HepG2 (cell line): Measurements from ENCODE around the gene BCAN. TPM values are rescaled to one million over a fixed set of nuclear protein-coding genes. Genes with fewer than 3 reads are reported as not detected.

ENCODE experiments used
- ATAC-seq: fragments of 200-7000 bp; cut with Tn5 transposase; 3 replicates; pipeline ENCODE4 v1.9.1; 2020; ENCODE audit warnings: mild to moderate bottlenecking, moderate library complexity
- BruUV-seq: library from RNA; stranded (reverse); fragments of 400-500 nt; replicated peaks from 2 replicates; lab custom pipeline; 2021; lab: Mats Ljungman, UMichigan
- CTCF ChIA-PET: fragments of 300-600 bp; formaldehyde crosslinking; extraction: SDS; loops from one replicate; lab custom pipeline; 2021; ENCODE audit warnings: low total read pairs, inconsistent platforms, low intra/inter-chr PET ratio; lab: Yijun Ruan, JAX
- POLR2A ChIA-PET: fragments of 350-600 bp; sonication (Branson Sonifier 250); formaldehyde crosslinking; loops from one replicate; lab custom pipeline; 2020; ENCODE audit warnings: antibody characterized with exemption, inconsistent platforms; lab: Yijun Ruan, JAX
- DNase-seq: peaks from one replicate; pipeline ENCODE4 v3.0.0-alpha.2; 2015; ENCODE audit warnings: low spot score
- FAIRE-seq: peaks from 3 replicates; lab custom pipeline; 2011; peaks lifted over from hg19 to GRCh38; lab: Jason Lieb, UNC
- H2AFZ ChIP-seq: one replicate; pipeline ENCODE4 v1.6.1; 2011; ENCODE audit warnings: low read length, inconsistent platforms
- H3K27ac ChIP-seq: fragments of 300-600 bp; 3 replicates; pipeline ENCODE4 v1.8.0; 2011; ENCODE audit warnings: mixed run types, mild to moderate bottlenecking, mixed read lengths, low read length, inconsistent platforms; ENCODE audit not compliant: insufficient read depth; ENCODE audit errors: extremely low read length
- H3K27me3 ChIP-seq, 2 experiments: fragments of 200-600 bp in 1 of 2; 2 replicates in 1 of 2; 3 replicates in 1 of 2; pipeline versions ENCODE4 v1.6.0 to v1.8.0; 2011; ENCODE audit warnings: low read length in 2 of 2, mild to moderate bottlenecking in 2 of 2, moderate library complexity in 2 of 2, inconsistent platforms in 1 of 2; ENCODE audit not compliant: insufficient read depth in 2 of 2, control insufficient read depth in 1 of 2
- H3K36me3 ChIP-seq, 2 experiments: fragments of 200-600 bp in 1 of 2; replicated peaks in 1 of 2; 2 replicates in 1 of 2; 3 replicates in 1 of 2; pipeline versions ENCODE4 v1.5.1 to v1.8.0; 2011; ENCODE audit warnings: low read length in 2 of 2, inconsistent platforms in 1 of 2; ENCODE audit not compliant: insufficient read depth in 2 of 2, control insufficient read depth in 1 of 2
- H3K4me1 ChIP-seq: 2 replicates; pipeline ENCODE4 v1.5.1; 2012; ENCODE audit warnings: low read length, inconsistent platforms; ENCODE audit not compliant: insufficient read depth
- H3K4me2 ChIP-seq: 2 replicates; pipeline ENCODE4 v1.6.0; 2011; ENCODE audit warnings: low read depth, low read length, inconsistent platforms
- H3K4me3 ChIP-seq, 3 experiments: fragments of 200-600 bp in 1 of 3; sonication (generic), shearing (Covaris generic) in 1 of 3; replicated peaks in 1 of 3; 2 replicates each; pipeline ENCODE4 v1.5.1; 2011 to 2016; ENCODE audit warnings: low read length in 3 of 3, inconsistent platforms in 2 of 3, low read depth in 2 of 3, mild to moderate bottlenecking in 2 of 3, control low read depth in 1 of 3, mixed read lengths in 1 of 3; ENCODE audit not compliant: insufficient read depth in 1 of 3
- H3K79me2 ChIP-seq: one replicate; pipeline ENCODE4 v1.6.1; 2011; ENCODE audit warnings: low read length, inconsistent platforms; ENCODE audit not compliant: insufficient read depth
- H3K9ac ChIP-seq: 2 replicates; pipeline ENCODE4 v1.6.0; 2011; ENCODE audit warnings: mild to moderate bottlenecking, low read depth, low read length, inconsistent platforms; ENCODE audit not compliant: insufficient read depth
- H3K9me3 ChIP-seq: 2 replicates; pipeline ENCODE4 v1.5.1; 2012; ENCODE audit warnings: mild to moderate bottlenecking, low read length
- H4K20me1 ChIP-seq: 2 replicates; pipeline ENCODE4 v1.6.0; 2011; ENCODE audit warnings: inconsistent platforms, mild to moderate bottlenecking, low read length, moderate library complexity; ENCODE audit not compliant: insufficient read depth
- ZNF772 ChIP-seq: sonication (generic); formaldehyde crosslinking; IDR thresholded peaks from 2 replicates; pipeline ENCODE4 v1.5.0; 2020; ENCODE audit warnings: mild to moderate bottlenecking, missing genetic modification reagents
- WGBS: methylation state at CpG from one replicate; pipeline ENCODE4 v1.1.6; 2017; ENCODE audit warnings: low lambda C conversion rate; 5-methylcytosine and 5-hydroxymethylcytosine counted together
- in situ Hi-C: cut with HindIII; loops from 2 replicates; pipeline ENCODE4 v1.10.0; 2017; ENCODE audit warnings: low pct_unique_long_range_greater_than_20kb; ENCODE audit not compliant: extremely low pct_ligation_motif_present
- intact Hi-C: fragments of 100-400 bp; cut with micrococcal nuclease; formaldehyde crosslinking; loops from one replicate; pipeline ENCODE4 v1.10.0; 2022; ENCODE audit not compliant: unreplicated experiment
- polyA plus RNA-seq, 8 experiments: library from polyadenylated mRNA; depleted of rRNA in 3 of 8; stranded (reverse) in 7 of 8; unstranded in 1 of 8; fragments of >200 nt; fragmentation: Illumina TruSeq in 4 of 8; extraction: Trizol in 4 of 8; gene quantifications; 2 replicates each; pipeline versions ENCODE4 v1.2.1 to v1.2.3, GENCODE V29; 2011 to 2016; ENCODE audit warnings: low read depth in 4 of 8, missing spikeins in 1 of 8, mixed read lengths in 1 of 8; ENCODE audit not compliant: insufficient read depth in 1 of 8
- total RNA-seq, 5 experiments: library from RNA; depleted of rRNA; stranded (reverse); fragments of >200 nt; fragmentation: Illumina TruSeq; extraction: Trizol; gene quantifications; 2 replicates each; pipeline ENCODE4 v1.2.3, GENCODE V29; 2016; ENCODE audit warnings: low read depth in 1 of 5
- TF ChIP-seq, protein P1 (sequence below), 2 experiments: IDR thresholded peaks; 2 replicates each; pipeline ENCODE4 v1.6.1; 2011 to 2012; ENCODE audit warnings: low read length in 2 of 2, borderline replicate concordance in 1 of 2, low read depth in 1 of 2, mild to moderate bottlenecking in 1 of 2, moderate library complexity in 1 of 2

BCAN gene
- total and polyA plus RNA-seq, 2 of the 13 experiments (the other 11 are each of a cell fraction or from before 2014, with no cell fraction given), result not detected

DNA sequence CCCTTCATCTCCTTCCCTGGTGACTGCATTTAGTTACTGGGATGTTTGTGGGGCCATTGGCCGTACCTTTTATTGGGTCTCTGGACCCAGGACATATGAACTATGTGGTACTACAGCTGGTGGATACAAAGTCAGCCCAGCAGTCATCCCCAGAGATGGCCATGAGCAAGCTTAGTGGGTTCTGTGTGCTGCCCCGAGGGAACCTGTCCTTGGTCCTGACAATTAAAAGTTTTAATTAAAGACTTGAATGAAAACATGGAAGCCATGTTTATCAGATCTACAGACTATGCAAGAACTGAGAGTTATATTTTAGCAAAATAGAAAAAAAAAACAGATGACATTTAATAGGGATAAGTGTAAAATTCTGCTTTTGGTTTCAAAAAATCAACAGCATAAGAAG lies 38.1 kb downstream of the BCAN start:
- ChIA-PET POLR2A (no interaction called here), CTCF (interaction anchor here (5.1 kb wide), 1 partner anchor 22 kb away, joined by 166 read pairs; no protein-coding TSS in a partner anchor)
- WGBS, result 0% methylated on average over 1 of the region's 2 CpGs

More for the DNA sequence above, 38.1 kb downstream of the BCAN start:
- TF ChIP-seq ZNF772 (CRISPR knock-in tag), result no peak
- TF ChIP-seq, protein P1, sequence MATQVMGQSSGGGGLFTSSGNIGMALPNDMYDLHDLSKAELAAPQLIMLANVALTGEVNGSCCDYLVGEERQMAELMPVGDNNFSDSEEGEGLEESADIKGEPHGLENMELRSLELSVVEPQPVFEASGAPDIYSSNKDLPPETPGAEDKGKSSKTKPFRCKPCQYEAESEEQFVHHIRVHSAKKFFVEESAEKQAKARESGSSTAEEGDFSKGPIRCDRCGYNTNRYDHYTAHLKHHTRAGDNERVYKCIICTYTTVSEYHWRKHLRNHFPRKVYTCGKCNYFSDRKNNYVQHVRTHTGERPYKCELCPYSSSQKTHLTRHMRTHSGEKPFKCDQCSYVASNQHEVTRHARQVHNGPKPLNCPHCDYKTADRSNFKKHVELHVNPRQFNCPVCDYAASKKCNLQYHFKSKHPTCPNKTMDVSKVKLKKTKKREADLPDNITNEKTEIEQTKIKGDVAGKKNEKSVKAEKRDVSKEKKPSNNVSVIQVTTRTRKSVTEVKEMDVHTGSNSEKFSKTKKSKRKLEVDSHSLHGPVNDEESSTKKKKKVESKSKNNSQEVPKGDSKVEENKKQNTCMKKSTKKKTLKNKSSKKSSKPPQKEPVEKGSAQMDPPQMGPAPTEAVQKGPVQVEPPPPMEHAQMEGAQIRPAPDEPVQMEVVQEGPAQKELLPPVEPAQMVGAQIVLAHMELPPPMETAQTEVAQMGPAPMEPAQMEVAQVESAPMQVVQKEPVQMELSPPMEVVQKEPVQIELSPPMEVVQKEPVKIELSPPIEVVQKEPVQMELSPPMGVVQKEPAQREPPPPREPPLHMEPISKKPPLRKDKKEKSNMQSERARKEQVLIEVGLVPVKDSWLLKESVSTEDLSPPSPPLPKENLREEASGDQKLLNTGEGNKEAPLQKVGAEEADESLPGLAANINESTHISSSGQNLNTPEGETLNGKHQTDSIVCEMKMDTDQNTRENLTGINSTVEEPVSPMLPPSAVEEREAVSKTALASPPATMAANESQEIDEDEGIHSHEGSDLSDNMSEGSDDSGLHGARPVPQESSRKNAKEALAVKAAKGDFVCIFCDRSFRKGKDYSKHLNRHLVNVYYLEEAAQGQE (IDR thresholded peaks at IDR 0.05; ENCODE audit: borderline replicate concordance in 1 of 2, low read depth in 1 of 2, low read length in 2 of 2), result peak in 1 of 2 experiments; percentile 45; a peak in 1 of 4 replicates
- Histone ChIP-seq H3K27me3 (peaks cover 6 to 49% of the 10 kb centered on the region in 2 experiments), H2AFZ (no peak overlapping the region), H3K79me2 (peaks cover 2% of the 10 kb centered on the region), H3K9ac (no peak overlapping the region), H3K4me2 (no peak overlapping the region), H3K36me3 (no peaks in the 10 kb centered on the region), H3K4me1 (peaks cover 42% of the 10 kb centered on the region), H3K9me3 (no peaks in the 10 kb centered on the region), H3K4me3 (no peak overlapping the region), H3K27ac (no peak overlapping the region), H4K20me1 (no peaks in the 10 kb centered on the region)
- DNase-seq, result no peak
- in situ Hi-C loops, result no loop called here
- intact Hi-C loops, result no loop called here
- FAIRE-seq, result no peak
- no TSS peak for BruUV-seq
- ATAC-seq, result no peak
